Kasumi-1 (cell line): Measurements from ENCODE around the gene ST6GALNAC2.
"Not testable (repeated sequence)": the region's sequence is repeated elsewhere in the genome, so short reads cannot be mapped to it uniquely, and the experiment has no call there.

ENCODE experiments used
- DNase-seq, 2 experiments: peaks; one replicate each; lab custom pipeline; 2025; lab: John Stamatoyannopoulos, UW

The ST6GALNAC2 gene

DNA sequence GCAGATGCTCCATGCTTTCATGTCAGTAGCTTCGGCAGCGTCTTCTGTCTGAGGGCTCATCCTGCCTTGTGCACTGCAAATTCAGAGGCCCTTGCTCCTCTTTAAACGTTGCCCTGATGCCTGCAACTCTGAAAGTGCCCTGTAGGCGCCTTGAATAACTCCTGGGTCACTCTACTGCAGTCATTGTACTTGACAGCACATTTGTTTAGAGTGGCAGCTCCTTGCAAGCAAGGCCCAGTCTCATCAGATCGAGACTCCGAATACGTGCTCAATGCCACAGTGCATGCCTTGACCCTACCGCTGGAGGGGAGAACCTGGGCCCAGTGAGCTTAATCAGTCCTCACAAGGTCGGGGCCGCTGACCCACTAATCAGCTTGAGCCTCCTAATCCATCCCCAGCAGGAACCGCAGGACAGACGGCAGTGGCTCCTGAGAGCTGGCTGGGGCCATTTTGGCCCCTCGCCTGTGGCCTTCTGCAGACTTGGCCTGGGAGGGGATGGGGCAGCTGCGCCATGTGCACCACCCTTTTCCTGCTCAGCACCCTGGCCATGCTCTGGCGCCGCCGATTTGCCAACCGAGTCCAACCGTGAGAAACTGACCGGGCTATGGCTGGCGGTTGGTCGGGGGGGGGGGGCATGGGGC lies 45.9 kb downstream of the ST6GALNAC2 start, which contains the start of gene PRCD:
Gene PRCD, plus strand, starts transcription at position 414 of the 641 bp plus-strand sequence. Its CDS starts 98 bp downstream, at position 512.
- DNase-seq: no peak

GRCh38 chr17:76538941-76539570 lies 46.6 kb downstream of the ST6GALNAC2 start:
- DNase-seq: no peak

DNA sequence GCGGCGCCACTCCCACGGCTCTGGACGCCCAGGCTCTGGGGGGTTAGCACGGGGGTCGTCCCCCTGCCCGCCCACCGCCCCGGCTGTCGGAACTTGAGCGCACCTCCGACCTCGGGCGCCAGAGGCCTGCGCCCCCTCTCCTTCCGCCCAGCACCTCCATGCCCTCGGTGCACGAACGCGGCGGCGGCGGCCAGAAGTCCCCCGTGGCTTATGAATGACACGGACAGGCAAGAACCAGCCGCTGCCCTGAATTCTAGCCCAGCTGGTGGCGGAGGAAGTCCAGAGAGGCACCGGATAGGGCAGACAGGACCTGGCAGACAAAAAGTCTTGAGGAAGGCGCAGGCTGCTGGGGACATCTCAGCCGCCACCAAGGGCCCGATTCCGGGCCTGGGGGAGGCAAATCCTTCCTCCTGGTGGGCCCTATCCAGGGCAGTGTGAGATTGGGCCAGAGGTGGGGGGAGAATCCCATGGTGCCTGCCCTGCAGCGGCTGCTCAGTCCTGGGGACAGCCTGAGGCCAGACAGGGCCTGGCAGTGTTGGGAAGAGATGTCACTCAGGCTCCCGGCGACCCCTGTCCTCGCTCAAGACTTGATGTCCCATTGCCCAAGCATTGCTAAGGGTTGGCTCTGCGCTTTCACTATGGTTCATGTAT lies 47.3 kb downstream of the ST6GALNAC2 start:
- DNase-seq: no peak

DNA sequence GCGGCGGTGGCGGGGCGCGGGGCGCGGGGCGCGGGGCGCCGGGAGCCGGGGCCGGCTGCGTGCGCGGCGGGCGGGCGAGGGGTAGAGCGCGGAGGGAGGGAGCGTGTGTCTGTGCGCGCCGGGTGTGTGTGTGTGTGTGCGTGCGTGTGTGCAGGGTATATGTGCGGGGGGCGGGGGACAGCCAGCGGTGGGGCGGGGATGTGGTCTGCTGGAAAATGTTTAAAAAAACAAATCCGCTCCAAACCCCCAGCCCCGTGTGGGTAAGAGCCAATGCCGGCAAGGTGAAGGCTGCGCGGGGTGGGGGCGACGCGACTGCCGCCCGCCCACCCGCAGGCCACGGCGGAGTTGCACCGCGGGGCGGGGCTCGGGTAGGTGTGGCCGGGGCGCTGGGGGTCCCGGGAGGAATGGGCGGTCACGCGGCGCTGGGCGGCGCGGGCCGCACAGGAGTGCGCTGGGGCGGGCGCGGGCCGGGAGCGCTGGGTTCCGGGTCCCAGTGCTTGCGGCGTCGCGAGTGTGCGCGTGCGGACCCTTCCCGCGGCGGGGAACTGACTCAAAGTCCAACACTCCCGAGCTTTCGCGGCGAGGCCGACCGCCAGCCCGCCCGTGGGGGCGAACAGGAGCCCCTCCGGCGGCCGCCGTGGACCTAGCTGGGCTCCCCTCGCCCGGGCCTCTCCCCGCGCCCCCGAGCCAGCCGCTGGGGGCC lies 47.9 kb downstream of the ST6GALNAC2 start, which contains the start of gene CYGB:
Gene CYGB, minus strand, starts transcription at position 132 of the 703 bp plus-strand sequence. CDS start 167 bp downstream, outside the sequence.
- DNase-seq: no peak

GRCh38 chr17:76537288-76537577 lies 48.4 kb downstream of the ST6GALNAC2 start:
- no peak for DNase-seq

- DNase-seq: no peak
These were observed 49.0 kb downstream of the ST6GALNAC2 start for GRCh38 chr17:76536511-76537287.

GRCh38 chr17:76535788-76536510 lies 49.7 kb downstream of the ST6GALNAC2 start:
- DNase-seq: no peak

DNA sequence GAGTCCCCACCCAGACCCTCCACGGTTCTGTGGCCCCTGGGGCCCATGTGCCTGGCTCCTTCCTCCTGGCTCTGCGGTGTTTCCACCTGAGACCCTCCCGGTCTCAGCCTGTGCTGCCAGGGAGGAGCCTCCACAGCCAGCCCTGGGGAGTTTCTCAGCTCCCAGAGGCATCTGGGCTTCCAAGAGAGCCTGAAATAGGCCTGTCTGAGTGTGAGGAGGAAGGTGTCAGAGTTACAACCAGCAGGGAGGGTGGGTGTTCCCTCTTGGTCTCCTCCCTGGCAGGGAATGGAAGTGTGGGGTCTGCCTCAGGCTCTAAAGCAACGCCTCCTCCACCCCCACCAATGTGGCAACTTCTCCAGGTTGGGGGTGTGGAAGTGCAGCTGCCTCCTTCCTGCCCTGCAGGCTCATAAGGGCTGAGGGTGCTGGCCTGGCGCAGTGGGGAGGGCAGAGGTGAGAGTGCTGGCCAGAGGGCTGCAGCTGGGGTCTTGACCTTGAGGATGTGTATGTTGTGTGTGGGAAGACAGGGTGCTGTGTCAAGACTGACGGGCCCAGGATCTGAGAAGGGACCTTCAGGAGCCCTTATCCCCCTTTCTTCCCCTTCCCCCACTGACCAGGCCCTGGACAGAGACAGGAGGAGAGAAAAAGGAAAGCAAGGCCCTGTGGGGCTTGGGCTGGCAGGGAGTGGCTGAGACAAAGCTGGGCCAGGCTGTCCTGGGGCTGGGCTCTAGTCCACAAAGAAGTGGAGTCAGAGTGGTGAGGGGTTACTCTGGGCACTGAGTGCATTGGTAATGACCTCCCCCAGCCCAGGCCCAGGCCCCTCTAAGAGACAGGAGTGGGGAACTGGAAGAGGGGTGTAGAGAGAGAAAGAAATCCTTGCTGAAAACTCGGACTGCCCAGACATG lies 50.6 kb downstream of the ST6GALNAC2 start:
- DNase-seq: no peak

- not testable (repeated sequence) for DNase-seq
These were observed 51.9 kb downstream of the ST6GALNAC2 start for GRCh38 chr17:76533640-76534359.

- no peak for DNase-seq
These were observed 53.5 kb downstream of the ST6GALNAC2 start for GRCh38 chr17:76532072-76532651.

GRCh38 chr17:76531486-76532038 lies 54.1 kb downstream of the ST6GALNAC2 start:
- no peak for DNase-seq

GRCh38 chr17:76530811-76531485 lies 54.7 kb downstream of the ST6GALNAC2 start:
- no peak for DNase-seq

- no peak for DNase-seq
These were observed 55.5 kb downstream of the ST6GALNAC2 start for GRCh38 chr17:76530095-76530723.

DNA sequence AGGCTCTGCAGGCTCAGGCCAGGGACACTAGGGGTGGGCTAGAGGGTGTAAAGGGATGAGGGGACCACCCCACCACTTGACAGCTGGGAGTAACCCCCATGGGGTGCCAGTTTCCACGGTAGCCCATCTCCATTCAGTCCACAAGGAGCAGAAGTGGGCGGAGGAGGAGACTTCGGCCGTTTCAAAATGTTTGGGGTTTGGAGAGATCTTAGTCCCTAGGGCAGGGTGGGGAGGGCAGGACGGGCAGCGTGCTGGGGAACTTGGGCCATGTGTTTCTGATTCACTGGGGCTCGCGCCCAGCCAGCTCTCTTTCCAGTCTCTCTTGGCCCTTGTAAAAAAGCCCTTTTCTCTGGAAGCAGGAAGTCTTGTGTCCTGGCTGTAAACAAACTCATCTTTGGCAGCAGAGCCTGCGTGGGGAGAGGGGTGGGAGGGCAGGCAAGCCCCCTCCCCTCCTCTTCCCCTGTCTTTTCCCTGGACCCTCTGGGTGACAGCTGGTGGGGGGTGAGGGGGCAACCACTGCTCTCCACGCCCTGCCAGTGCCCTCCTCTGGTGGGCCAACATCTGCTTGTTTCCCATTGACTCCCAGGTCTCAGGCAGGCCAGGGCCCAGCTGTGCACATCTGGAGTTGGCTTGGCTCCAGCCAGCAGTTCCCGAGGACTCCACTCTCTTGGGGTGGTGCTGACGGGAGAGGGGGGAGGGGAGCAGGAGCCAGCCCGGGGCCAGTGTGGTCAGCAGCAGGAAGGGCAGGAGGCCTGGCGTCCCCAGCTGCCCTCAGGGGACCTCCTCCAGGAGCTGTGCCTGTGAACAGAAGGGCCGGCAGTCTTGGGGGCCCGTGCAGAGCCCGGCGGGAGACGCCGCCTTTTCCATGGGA lies 56.2 kb downstream of the ST6GALNAC2 start:
- no peak for DNase-seq

- no peak for DNase-seq
These were observed 57.0 kb downstream of the ST6GALNAC2 start for GRCh38 chr17:76528528-76529223.

GRCh38 chr17:76528156-76528527 lies 57.5 kb downstream of the ST6GALNAC2 start:
- no peak for DNase-seq
